Activated CD8-positive, alpha-beta memory T cell treated with anti-CD3 and anti-CD28 coated beads for 36 hours (primary cell): Measurements from ENCODE around the gene PDE9A. TPM values are rescaled to one million over a fixed set of nuclear protein-coding genes. Genes with fewer than 3 reads are reported as not detected.

Experiments
- CTCF ChIA-PET: fragments of 350-600 bp; sonication (Branson Sonifier 250); formaldehyde crosslinking; loops from one replicate; lab custom pipeline; 2021; ENCODE audit warnings: antibody characterized with exemption; lab: Charles Lee
- POLR2A ChIA-PET: fragments of 350-600 bp; sonication (Branson Sonifier 250); formaldehyde crosslinking; loops from one replicate; lab custom pipeline; 2021; ENCODE audit warnings: antibody characterized with exemption; lab: Charles Lee
- total RNA-seq, 2 experiments: library from RNA; stranded (reverse); gene quantifications; one replicate each; pipeline ENCODE4 v1.2.3, GENCODE V29; 2021

Gene PDE9A
- total RNA-seq, 2 experiments from 2014 or later: 2.2 to 2.6 TPM

- POLR2A ChIA-PET: no interaction called here
- CTCF ChIA-PET: interaction anchor here (1.4 kb wide), 1 partner anchor 30 kb away, joined by 3 read pairs; no protein-coding TSS in a partner anchor
Observed at GRCh38 chr21:42652527-42653230, 742 bp upstream of the PDE9A start.

DNA sequence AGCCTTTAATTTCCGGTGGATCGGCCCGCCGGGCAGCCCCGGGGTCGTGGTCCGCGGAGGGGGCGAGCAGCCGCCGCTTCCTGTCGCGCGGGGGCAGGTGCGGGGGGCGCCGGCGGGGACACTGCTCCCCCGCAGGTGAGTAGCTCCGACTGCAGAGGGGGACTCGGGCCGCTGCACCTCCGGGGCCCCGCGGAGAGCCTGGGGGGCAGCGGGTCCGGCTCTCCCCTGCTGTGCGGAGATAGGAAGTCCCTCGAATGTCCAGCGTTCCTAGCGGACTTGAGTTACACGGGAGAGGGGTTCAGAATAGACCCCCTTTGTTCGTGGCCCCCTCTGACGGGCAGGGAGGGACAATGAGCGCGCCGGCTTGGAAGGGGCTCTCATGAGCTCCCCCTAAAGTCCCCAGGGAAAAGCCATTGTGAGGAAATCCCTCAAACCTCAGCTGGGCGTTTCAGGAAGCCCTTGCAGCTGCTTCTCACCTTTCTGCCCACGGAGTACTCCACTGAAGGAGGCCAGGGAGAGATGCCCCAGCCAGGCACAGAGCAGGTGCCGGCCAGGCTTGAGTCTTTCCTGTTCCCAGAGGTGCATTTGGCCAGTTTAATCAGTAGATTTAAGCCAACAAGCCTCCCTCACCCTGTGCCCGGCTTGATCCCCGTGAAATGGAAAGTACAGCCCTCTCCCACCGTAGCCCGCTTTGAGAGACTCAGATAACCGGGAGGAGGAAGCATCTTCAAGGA is 925 bp downstream of the PDE9A start:
- CTCF ChIA-PET: interaction anchor here (1.2 kb wide), 1 partner anchor 14 kb away, joined by 3 read pairs; no protein-coding TSS in a partner anchor

GRCh38 chr21:42654913-42655795 is 1.7 kb downstream of the PDE9A start:
- ChIA-PET CTCF (interaction anchor here (1.2 kb wide), 1 partner anchor 13 kb away, joined by 3 read pairs; no protein-coding TSS in a partner anchor), POLR2A (no interaction called here)

More for the DNA sequence above, 925 bp downstream of the PDE9A start:
- POLR2A ChIA-PET: interaction anchor here (0.7 kb wide), 1 partner anchor 60 kb away, joined by 3 read pairs; no protein-coding TSS in a partner anchor

GRCh38 chr21:42655796-42656770 is 2.7 kb downstream of the PDE9A start:
- ChIA-PET POLR2A (no interaction called here), CTCF (no interaction called here)

- ChIA-PET CTCF (no interaction called here), POLR2A (no interaction called here)
Observed at GRCh38 chr21:42656872-42657271, 3.5 kb downstream of the PDE9A start.

- ChIA-PET POLR2A (no interaction called here), CTCF (no interaction called here)
Observed at GRCh38 chr21:42657676-42658319, 4.4 kb downstream of the PDE9A start.

DNA sequence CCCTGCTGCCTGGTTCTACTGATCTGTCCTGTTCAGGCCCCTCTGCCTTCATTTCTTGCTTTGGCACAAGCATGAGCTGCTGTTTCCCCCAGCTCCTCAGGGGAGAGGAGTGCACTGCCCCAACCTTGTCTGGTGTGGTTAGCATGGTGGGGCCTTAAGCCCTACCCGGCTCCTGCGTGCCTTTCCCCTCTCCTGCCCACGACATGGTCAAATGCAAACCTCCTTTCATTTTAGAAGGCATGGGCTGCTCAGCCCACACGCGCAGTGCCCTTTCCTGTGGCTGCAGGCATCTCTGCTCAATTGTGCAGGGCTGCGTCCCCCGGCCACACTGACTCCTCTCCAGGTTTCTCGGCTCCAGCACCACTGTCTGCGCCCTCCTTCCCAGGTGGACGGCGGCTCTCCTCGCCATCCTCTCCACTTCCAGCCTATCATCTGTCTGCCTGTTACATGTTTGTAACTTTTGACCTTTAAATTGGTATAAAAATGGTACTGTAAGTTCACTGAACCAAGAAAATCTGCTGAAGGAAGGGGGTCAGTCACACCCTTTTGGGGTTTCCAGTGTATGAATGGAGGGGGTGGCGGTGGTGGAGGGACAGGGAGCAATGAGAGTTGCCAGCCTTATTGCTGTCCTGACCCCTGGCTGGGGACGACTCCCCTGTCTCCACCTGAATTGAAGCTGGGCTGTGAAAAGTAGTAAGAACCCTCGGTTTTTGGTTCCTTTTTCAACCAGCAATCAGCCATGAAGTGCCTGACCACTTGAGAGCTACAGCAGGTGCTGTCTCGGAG is 5.1 kb downstream of the PDE9A start:
- POLR2A ChIA-PET: no interaction called here

GRCh38 chr21:42659416-42660117 is 6.1 kb downstream of the PDE9A start:
- ChIA-PET CTCF (no interaction called here), POLR2A (no interaction called here)

More for the DNA sequence above, 5.1 kb downstream of the PDE9A start:
- CTCF ChIA-PET: no interaction called here

DNA sequence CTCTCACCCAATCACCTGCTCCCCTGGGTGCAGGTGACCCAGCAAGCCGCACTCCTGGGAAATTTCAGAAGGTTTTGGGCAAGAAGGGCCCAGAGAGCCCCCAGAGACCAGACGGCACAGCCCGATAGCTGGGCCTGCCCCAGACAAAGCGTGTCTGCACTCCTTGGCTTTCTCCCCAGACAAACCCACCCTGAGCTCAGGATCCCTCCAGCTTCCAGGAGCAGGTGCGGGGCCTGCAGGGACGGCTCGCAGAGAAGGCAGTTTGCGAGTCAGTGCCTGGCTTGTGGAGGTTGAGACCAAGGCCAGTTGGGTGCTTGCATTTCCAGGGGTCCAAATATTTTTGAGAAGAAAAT is 6.7 kb downstream of the PDE9A start:
- ChIA-PET CTCF (no interaction called here), POLR2A (no interaction called here)

DNA sequence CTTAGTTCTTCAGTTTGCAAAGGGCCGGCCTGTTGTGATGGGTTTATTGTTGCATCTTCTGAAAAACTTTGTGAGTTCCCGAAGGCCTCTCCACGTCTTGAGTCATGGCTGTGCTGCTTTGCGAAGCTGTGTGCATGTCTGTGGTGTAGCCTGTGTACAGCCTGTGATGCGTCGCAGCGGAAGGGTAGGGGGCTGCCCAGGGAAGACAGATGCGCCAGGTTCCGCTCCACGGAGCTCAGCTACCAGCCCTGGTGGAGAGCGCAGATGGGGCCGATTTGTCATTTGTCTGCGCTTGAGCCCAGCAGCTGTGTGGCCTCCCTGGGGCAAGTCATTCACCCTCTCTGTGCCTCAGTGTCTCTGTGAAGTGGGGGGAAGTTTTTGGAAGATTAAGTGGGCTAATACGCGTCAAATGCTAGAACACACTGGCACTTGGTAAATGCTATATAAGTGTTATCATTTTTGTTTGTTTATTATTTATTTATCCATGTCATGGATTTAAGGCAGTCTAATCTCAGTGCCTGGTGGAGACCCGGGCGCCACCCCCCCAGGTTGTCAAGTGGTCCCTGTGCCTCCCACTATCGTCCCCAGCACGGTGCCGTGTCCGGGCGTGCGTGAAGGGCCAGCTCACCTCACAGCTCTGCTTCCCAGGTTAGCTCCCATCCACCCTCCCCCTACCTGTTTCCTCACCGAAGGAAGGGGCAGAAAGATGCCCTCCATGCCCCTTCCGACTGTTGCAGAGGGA is 8.4 kb downstream of the PDE9A start:
- CTCF ChIA-PET: no interaction called here
- POLR2A ChIA-PET: no interaction called here

GRCh38 chr21:42662430-42663199 is 9.2 kb downstream of the PDE9A start:
- ChIA-PET CTCF (no interaction called here), POLR2A (no interaction called here)

GRCh38 chr21:42663200-42663750 is 9.9 kb downstream of the PDE9A start:
- POLR2A ChIA-PET: no interaction called here
- CTCF ChIA-PET: no interaction called here

GRCh38 chr21:42663860-42664535 is 10.6 kb downstream of the PDE9A start:
- ChIA-PET CTCF (no interaction called here), POLR2A (no interaction called here)

- CTCF ChIA-PET: no interaction called here
- POLR2A ChIA-PET: no interaction called here
Observed at GRCh38 chr21:42664614-42665013, 11.2 kb downstream of the PDE9A start.

DNA sequence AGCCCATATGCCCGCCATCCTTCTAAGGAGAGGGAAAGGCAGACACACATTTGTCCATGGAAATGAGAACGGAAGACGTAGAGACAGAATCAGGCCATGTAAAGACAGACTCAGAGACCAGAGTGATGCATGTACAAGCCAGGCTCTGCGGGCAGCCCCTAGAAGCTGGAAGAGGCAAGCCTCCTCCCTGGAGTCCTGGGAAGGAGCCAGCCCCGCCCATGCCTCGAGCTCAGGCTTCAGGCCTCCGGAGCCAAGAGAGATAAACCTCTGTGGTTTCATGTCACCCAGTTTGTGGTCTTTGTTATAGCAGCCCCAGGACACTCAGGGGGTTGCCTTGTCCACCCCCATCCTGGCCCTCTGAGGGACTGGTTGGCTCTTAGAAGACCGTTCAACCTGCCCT is 11.6 kb downstream of the PDE9A start:
- ChIA-PET CTCF (no interaction called here), POLR2A (no interaction called here)
